SK-N-SH (cell line): ENCODE data around the gene TLN1.

ENCODE experiments used
- EZH2phosphoT487 ChIP-seq: fragments of 200-600 bp; sonication (generic); IDR thresholded peaks from 2 replicates; pipeline ENCODE4 v1.6.1; 2017; ENCODE audit warnings: low read depth, mixed run types, mild to moderate bottlenecking, antibody characterized with exemption, moderate library complexity, borderline replicate concordance
- GABPA ChIP-seq: IDR thresholded peaks from 2 replicates; pipeline ENCODE4 v1.4.0; 2012; ENCODE audit warnings: low read depth, mild to moderate bottlenecking
- GATA2 ChIP-seq: sonication (generic); formaldehyde crosslinking; IDR thresholded peaks from 2 replicates; pipeline ENCODE4 v1.5.0; 2020; ENCODE audit warnings: mild to moderate bottlenecking, missing genetic modification reagents
- TCF12 ChIP-seq: IDR thresholded peaks from 2 replicates; pipeline ENCODE4 v1.4.0; 2012
- TF ChIP-seq, protein P1 (sequence below): fragments of 200-600 bp; sonication (generic); IDR thresholded peaks from 2 replicates; pipeline ENCODE4 v1.6.1; 2017; ENCODE audit warnings: antibody characterized with exemption, mild to moderate bottlenecking, moderate library complexity
- TF ChIP-seq, protein P2 (sequence below): fragments of 150-350 bp; IDR thresholded peaks from 2 replicates; pipeline ENCODE4 v1.6.1; 2016; ENCODE audit warnings: mild to moderate bottlenecking, low read depth, low read length

DNA sequence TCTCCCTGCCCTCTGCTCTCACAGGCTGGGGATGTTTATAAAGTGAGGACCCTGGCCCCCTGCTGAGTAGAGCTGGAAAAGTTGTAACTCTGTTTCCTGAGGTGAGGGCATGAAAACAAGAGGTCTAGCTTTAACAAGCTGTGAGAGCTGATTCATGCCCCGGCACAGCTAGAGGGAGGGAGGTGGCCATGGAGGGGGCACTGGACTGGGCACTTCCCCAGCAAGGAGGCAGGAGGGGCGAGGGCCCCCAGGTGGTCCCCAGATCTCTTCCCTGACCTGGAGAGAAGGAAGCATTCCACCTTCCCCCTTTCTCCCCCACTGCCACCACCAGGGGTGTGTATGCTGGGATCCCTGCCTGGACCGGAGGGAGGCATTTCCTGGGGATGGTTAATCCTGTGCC is 22.3 kb upstream of the TLN1 start, which contains the start of gene MSMP:
- TF ChIP-seq, protein P1, sequence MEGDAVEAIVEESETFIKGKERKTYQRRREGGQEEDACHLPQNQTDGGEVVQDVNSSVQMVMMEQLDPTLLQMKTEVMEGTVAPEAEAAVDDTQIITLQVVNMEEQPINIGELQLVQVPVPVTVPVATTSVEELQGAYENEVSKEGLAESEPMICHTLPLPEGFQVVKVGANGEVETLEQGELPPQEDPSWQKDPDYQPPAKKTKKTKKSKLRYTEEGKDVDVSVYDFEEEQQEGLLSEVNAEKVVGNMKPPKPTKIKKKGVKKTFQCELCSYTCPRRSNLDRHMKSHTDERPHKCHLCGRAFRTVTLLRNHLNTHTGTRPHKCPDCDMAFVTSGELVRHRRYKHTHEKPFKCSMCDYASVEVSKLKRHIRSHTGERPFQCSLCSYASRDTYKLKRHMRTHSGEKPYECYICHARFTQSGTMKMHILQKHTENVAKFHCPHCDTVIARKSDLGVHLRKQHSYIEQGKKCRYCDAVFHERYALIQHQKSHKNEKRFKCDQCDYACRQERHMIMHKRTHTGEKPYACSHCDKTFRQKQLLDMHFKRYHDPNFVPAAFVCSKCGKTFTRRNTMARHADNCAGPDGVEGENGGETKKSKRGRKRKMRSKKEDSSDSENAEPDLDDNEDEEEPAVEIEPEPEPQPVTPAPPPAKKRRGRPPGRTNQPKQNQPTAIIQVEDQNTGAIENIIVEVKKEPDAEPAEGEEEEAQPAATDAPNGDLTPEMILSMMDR = no peak
- no peak for TF ChIP-seq TCF12
- TF ChIP-seq GATA2 (CRISPR knock-in tag) = no peak
- TF ChIP-seq, protein P2, sequence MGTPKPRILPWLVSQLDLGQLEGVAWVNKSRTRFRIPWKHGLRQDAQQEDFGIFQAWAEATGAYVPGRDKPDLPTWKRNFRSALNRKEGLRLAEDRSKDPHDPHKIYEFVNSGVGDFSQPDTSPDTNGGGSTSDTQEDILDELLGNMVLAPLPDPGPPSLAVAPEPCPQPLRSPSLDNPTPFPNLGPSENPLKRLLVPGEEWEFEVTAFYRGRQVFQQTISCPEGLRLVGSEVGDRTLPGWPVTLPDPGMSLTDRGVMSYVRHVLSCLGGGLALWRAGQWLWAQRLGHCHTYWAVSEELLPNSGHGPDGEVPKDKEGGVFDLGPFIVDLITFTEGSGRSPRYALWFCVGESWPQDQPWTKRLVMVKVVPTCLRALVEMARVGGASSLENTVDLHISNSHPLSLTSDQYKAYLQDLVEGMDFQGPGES = no peak
- no peak for TF ChIP-seq GABPA
- no peak for TF ChIP-seq EZH2phosphoT487
